HepG2 (cell line): ENCODE data around the gene KHK. TPM values are rescaled to one million over a fixed set of nuclear protein-coding genes. Genes with fewer than 3 reads are reported as not detected.

Experiments
- AKAP8 ChIP-seq: sonication (generic); formaldehyde crosslinking; IDR thresholded peaks from 2 replicates; pipeline ENCODE4 v1.5.1; 2020; ENCODE audit warnings: mild to moderate bottlenecking, missing genetic modification reagents
- FOXM1 ChIP-seq: sonication (generic); formaldehyde crosslinking; IDR thresholded peaks from 2 replicates; pipeline ENCODE4 v1.5.0; 2020; ENCODE audit warnings: missing genetic modification reagents
- HNRNPLL ChIP-seq: fragments of 200-400 bp; formaldehyde crosslinking; IDR thresholded peaks from 2 replicates; pipeline ENCODE4 v1.6.1; 2017; ENCODE audit warnings: mild to moderate bottlenecking, low read depth, low read length; ENCODE audit not compliant: poor library complexity, severe bottlenecking
- HOXA9 ChIP-seq: sonication (generic); formaldehyde crosslinking; IDR thresholded peaks from 2 replicates; pipeline ENCODE4 v1.8.1; 2022; ENCODE audit warnings: missing genetic modification reagents, mild to moderate bottlenecking, moderate library complexity, borderline replicate concordance
- IKZF4 ChIP-seq: sonication (generic); formaldehyde crosslinking; IDR thresholded peaks from 2 replicates; pipeline ENCODE4 v1.5.1; 2020; ENCODE audit warnings: borderline replicate concordance, mild to moderate bottlenecking, low read depth, missing genetic modification reagents; ENCODE audit errors: not compliant biosample characterization
- MED8 ChIP-seq: sonication (generic); formaldehyde crosslinking; IDR thresholded peaks from 2 replicates; pipeline ENCODE4 v1.8.1; 2023; ENCODE audit warnings: mild to moderate bottlenecking, missing genetic modification reagents; ENCODE audit not compliant: insufficient replicate concordance
- MZF1 ChIP-seq: sonication (generic); formaldehyde crosslinking; IDR thresholded peaks from 2 replicates; pipeline ENCODE4 v1.8.1; 2023; ENCODE audit warnings: mild to moderate bottlenecking, missing genetic modification reagents, borderline replicate concordance
- NFKB2 ChIP-seq: sonication (generic); formaldehyde crosslinking; IDR thresholded peaks from 2 replicates; pipeline ENCODE4 v1.4.0; 2020; ENCODE audit warnings: missing genetic modification reagents, borderline replicate concordance
- NFYC ChIP-seq: IDR thresholded peaks from 2 replicates; pipeline ENCODE4 v1.6.1; 2016; ENCODE audit warnings: missing genetic modification reagents, missing compliant biosample characterization
- RXRB ChIP-seq: IDR thresholded peaks from 2 replicates; pipeline ENCODE4 v1.6.1; 2016; ENCODE audit warnings: borderline replicate concordance, missing genetic modification reagents, missing compliant biosample characterization
- STAT5B ChIP-seq: sonication (generic); formaldehyde crosslinking; IDR thresholded peaks from 2 replicates; pipeline ENCODE4 v1.4.0; 2020; ENCODE audit warnings: missing genetic modification reagents
- ZBTB20 ChIP-seq: sonication (generic); formaldehyde crosslinking; IDR thresholded peaks from 2 replicates; pipeline ENCODE4 v1.8.1; 2023; ENCODE audit warnings: missing genetic modification reagents, low read depth, mild to moderate bottlenecking, borderline replicate concordance
- ZFP1 ChIP-seq: IDR thresholded peaks from 2 replicates; pipeline ENCODE4 v1.6.1; 2016
- ZNF225 ChIP-seq: sonication (generic); formaldehyde crosslinking; IDR thresholded peaks from 2 replicates; pipeline ENCODE4 v1.4.0; 2020; ENCODE audit warnings: mild to moderate bottlenecking, missing genetic modification reagents
- ZNF34 ChIP-seq: sonication (generic); formaldehyde crosslinking; IDR thresholded peaks from 2 replicates; pipeline ENCODE4 v1.4.0; 2020; ENCODE audit warnings: mild to moderate bottlenecking, missing genetic modification reagents, borderline replicate concordance
- ZNF562 ChIP-seq: sonication (generic); formaldehyde crosslinking; IDR thresholded peaks from 2 replicates; pipeline ENCODE4 v1.8.0; 2022; ENCODE audit warnings: missing genetic modification reagents, borderline replicate concordance
- ZNF777 ChIP-seq: sonication (generic); formaldehyde crosslinking; IDR thresholded peaks from 2 replicates; pipeline ENCODE4 v1.4.0; 2020; ENCODE audit warnings: missing genetic modification reagents
- ZNF781 ChIP-seq: sonication (generic); formaldehyde crosslinking; IDR thresholded peaks from 2 replicates; pipeline ENCODE4 v1.5.1; 2020; ENCODE audit warnings: borderline replicate concordance, mild to moderate bottlenecking, missing genetic modification reagents; ENCODE audit errors: not compliant biosample characterization
- polyA plus RNA-seq, 8 experiments: library from polyadenylated mRNA; depleted of rRNA in 3 of 8; stranded (reverse) in 7 of 8; unstranded in 1 of 8; fragments of >200 nt; fragmentation: Illumina TruSeq in 4 of 8; extraction: Trizol in 4 of 8; gene quantifications; 2 replicates each; pipeline versions ENCODE4 v1.2.1 to v1.2.3, GENCODE V29; 2011 to 2016; ENCODE audit warnings: low read depth in 4 of 8, missing spikeins in 1 of 8, mixed read lengths in 1 of 8; ENCODE audit not compliant: insufficient read depth in 1 of 8
- total RNA-seq, 5 experiments: library from RNA; depleted of rRNA; stranded (reverse); fragments of >200 nt; fragmentation: Illumina TruSeq; extraction: Trizol; gene quantifications; 2 replicates each; pipeline ENCODE4 v1.2.3, GENCODE V29; 2016; ENCODE audit warnings: low read depth in 1 of 5
- TF ChIP-seq, protein P1 (sequence below): sonication (generic); formaldehyde crosslinking; IDR thresholded peaks from 2 replicates; pipeline ENCODE4 v1.8.0; 2022; ENCODE audit warnings: missing genetic modification reagents, mild to moderate bottlenecking, borderline replicate concordance
- TF ChIP-seq, protein P2 (sequence below): sonication (generic); formaldehyde crosslinking; IDR thresholded peaks from 2 replicates; pipeline ENCODE4 v1.9.0; 2022; ENCODE audit warnings: low read depth, missing genetic modification reagents
- TF ChIP-seq, protein P3 (sequence below): sonication (generic); formaldehyde crosslinking; IDR thresholded peaks from 2 replicates; pipeline ENCODE4 v1.8.0; 2022; ENCODE audit warnings: missing genetic modification reagents, low read depth, mild to moderate bottlenecking, borderline replicate concordance
- TF ChIP-seq, protein P4 (sequence below): sonication (generic); formaldehyde crosslinking; conservative IDR thresholded peaks from 2 replicates; pipeline ENCODE4 v1.5.0; 2020; ENCODE audit warnings: missing genetic modification reagents
- TF ChIP-seq, protein P5 (sequence below): sonication (generic); formaldehyde crosslinking; IDR thresholded peaks from 2 replicates; pipeline ENCODE4 v1.4.0; 2020; ENCODE audit warnings: mild to moderate bottlenecking, missing genetic modification reagents

The KHK gene
- total and polyA plus RNA-seq, 2 of the 13 experiments (the other 11 are each of a cell fraction or from before 2014, with no cell fraction given) = 40.9 to 99.2 TPM

DNA sequence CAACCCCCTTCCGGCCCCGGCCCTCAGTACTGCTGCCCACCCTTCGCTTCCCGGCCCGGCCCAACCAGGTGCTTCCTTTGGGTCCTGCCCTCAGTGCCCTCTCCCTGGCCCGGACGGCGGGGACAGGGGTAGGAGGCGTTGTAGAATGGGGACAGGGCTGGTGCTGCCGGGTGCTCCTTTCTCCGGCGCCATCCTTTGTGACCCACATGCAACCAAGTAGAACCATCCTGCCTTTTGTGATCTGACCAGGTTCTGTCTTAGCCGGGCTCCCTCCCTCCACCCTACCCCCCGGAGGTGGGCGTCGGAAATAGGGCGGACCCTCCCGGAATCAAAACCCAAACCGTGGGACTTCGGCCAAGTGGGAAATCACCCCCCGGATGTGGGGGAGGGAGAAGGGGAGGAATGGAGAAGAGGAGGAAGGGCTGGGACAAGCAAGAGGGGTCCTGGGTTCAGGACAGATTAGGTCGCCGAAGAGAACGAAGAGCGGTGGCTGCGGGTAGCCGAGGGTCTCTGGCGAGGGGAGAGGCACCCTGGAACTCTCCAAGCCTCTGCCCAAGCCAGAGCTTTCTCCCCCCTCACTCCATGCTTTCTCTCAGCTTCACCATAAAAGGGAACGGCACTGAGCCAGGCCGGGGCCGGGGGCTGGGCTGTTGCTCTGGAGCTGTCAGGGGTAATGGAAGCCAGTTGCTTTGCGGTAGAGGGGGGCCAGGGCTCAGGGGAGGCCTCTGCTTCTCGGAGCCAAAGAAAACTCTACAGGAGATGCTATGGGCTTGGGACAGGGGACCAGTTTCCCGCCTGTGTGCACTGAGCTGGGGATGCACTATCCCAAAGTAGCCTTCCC is 14.4 kb upstream of the KHK start (continued):
- TF ChIP-seq, protein P1, sequence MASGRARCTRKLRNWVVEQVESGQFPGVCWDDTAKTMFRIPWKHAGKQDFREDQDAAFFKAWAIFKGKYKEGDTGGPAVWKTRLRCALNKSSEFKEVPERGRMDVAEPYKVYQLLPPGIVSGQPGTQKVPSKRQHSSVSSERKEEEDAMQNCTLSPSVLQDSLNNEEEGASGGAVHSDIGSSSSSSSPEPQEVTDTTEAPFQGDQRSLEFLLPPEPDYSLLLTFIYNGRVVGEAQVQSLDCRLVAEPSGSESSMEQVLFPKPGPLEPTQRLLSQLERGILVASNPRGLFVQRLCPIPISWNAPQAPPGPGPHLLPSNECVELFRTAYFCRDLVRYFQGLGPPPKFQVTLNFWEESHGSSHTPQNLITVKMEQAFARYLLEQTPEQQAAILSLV (CRISPR knock-in tag) = no peak; the same call in none of the 2 replicates
- no peak for TF ChIP-seq MED8 (CRISPR knock-in tag)
- TF ChIP-seq, protein P2, sequence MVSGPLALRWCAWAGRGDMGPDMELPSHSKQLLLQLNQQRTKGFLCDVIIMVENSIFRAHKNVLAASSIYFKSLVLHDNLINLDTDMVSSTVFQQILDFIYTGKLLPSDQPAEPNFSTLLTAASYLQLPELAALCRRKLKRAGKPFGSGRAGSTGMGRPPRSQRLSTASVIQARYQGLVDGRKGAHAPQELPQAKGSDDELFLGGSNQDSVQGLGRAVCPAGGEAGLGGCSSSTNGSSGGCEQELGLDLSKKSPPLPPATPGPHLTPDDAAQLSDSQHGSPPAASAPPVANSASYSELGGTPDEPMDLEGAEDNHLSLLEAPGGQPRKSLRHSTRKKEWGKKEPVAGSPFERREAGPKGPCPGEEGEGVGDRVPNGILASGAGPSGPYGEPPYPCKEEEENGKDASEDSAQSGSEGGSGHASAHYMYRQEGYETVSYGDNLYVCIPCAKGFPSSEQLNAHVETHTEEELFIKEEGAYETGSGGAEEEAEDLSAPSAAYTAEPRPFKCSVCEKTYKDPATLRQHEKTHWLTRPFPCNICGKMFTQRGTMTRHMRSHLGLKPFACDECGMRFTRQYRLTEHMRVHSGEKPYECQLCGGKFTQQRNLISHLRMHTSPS = no peak
- TF ChIP-seq AKAP8 = no peak
- peak; percentile 21; the same call in 1 of the 2 replicates for TF ChIP-seq NFKB2
- TF ChIP-seq ZNF225 = peak; percentile 23; the same call in 1 of the 2 replicates
- TF ChIP-seq FOXM1 = no peak
- TF ChIP-seq HNRNPLL = no peak
- TF ChIP-seq ZNF781 (CRISPR knock-in tag) = no peak
- TF ChIP-seq IKZF4 (CRISPR knock-in tag) = no peak
- no peak for TF ChIP-seq ZFP1 (CRISPR knock-in tag)
- TF ChIP-seq ZNF777 (CRISPR knock-in tag) = 0 out of 2 replicates have a peak, but pooled peaks have one; percentile 14
- TF ChIP-seq STAT5B (CRISPR knock-in tag) = no peak
- TF ChIP-seq ZBTB20 (CRISPR knock-in tag) = no peak
- TF ChIP-seq, protein P3, sequence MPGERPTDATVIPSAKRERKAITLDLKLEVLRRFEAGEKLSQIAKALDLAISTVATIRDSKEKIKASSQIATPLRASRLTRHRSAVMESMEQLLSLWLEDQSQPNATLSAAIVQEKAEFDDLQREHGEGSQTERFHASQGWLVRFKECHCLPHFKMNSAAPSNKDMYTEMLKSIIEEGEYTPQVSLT (CRISPR knock-in tag) = no peak
- no peak for TF ChIP-seq RXRB (CRISPR knock-in tag)
- no peak for TF ChIP-seq ZNF34 (CRISPR knock-in tag)
- TF ChIP-seq, protein P4, sequence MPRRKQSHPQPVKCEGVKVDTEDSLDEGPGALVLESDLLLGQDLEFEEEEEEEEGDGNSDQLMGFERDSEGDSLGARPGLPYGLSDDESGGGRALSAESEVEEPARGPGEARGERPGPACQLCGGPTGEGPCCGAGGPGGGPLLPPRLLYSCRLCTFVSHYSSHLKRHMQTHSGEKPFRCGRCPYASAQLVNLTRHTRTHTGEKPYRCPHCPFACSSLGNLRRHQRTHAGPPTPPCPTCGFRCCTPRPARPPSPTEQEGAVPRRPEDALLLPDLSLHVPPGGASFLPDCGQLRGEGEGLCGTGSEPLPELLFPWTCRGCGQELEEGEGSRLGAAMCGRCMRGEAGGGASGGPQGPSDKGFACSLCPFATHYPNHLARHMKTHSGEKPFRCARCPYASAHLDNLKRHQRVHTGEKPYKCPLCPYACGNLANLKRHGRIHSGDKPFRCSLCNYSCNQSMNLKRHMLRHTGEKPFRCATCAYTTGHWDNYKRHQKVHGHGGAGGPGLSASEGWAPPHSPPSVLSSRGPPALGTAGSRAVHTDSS (CRISPR knock-in tag) = no peak
- TF ChIP-seq, protein P5, sequence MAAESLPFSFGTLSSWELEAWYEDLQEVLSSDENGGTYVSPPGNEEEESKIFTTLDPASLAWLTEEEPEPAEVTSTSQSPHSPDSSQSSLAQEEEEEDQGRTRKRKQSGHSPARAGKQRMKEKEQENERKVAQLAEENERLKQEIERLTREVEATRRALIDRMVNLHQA (CRISPR knock-in tag) = no peak
- no peak for TF ChIP-seq MZF1
- TF ChIP-seq NFYC (CRISPR knock-in tag) = no peak
- TF ChIP-seq ZNF562 (CRISPR knock-in tag) = no peak
- no peak for TF ChIP-seq HOXA9
